Activated B cell treated with CpG ODN at 0.5 μM for 24 hours (primary cell): ENCODE measurements around the gene FSTL4. TPM values are rescaled to one million over a fixed set of nuclear protein-coding genes. Genes with fewer than 3 reads are reported as not detected.

Source experiments
- ATAC-seq: fragments of 200-7000 bp; cut with Tn5 transposase; one replicate; pipeline ENCODE4 v1.10.0; 2021; ENCODE audit warnings: low read depth, mild to moderate bottlenecking, moderate library complexity
- CTCF ChIA-PET: fragments of 350-600 bp; sonication (Branson Sonifier 250); formaldehyde crosslinking; loops from one replicate; lab custom pipeline; 2021; ENCODE audit warnings: antibody characterized with exemption; lab: Charles Lee
- POLR2A ChIA-PET: fragments of 350-600 bp; sonication (Branson Sonifier 250); formaldehyde crosslinking; loops from one replicate; lab custom pipeline; 2021; ENCODE audit warnings: antibody characterized with exemption; lab: Charles Lee
- DNase-seq: peaks from one replicate; pipeline ENCODE4 v3.0.0; 2022
- H3K27ac Mint-ChIP-seq: one replicate; pipeline ENCODE4 v1.8.0; 2020; ENCODE audit warnings: mixed read lengths
- H3K27me3 Mint-ChIP-seq: one replicate; pipeline ENCODE4 v1.8.0; 2021; ENCODE audit warnings: mixed read lengths
- H3K36me3 Mint-ChIP-seq: one replicate; pipeline ENCODE4 v1.8.0; 2021; ENCODE audit warnings: low read depth, mixed read lengths
- H3K4me1 Mint-ChIP-seq: one replicate; pipeline ENCODE4 v1.8.0; 2021; ENCODE audit warnings: mixed read lengths
- H3K4me3 Mint-ChIP-seq: one replicate; pipeline ENCODE4 v1.8.0; 2020; ENCODE audit warnings: mild to moderate bottlenecking, mixed read lengths
- H3K9me3 Mint-ChIP-seq: one replicate; pipeline ENCODE4 v1.8.0; 2020; ENCODE audit warnings: mixed read lengths
- intact Hi-C: fragments of 100-400 bp; cut with micrococcal nuclease; formaldehyde crosslinking; loops from one replicate; pipeline ENCODE4 v1.15.1; 2024
- total RNA-seq: library from RNA; stranded (reverse); gene quantifications from 2 replicates; pipeline ENCODE4 v1.2.3, GENCODE V29; 2022
- TF ChIP-seq, protein P1 (sequence below): fragments of 200-600 bp; IDR thresholded peaks from one replicate; pipeline ENCODE4 v1.8.0; 2022; ENCODE audit warnings: antibody characterized with exemption, mild to moderate bottlenecking

Gene FSTL4
- total RNA-seq, 1 donor from 2014 or later, result 1.7 TPM

DNA sequence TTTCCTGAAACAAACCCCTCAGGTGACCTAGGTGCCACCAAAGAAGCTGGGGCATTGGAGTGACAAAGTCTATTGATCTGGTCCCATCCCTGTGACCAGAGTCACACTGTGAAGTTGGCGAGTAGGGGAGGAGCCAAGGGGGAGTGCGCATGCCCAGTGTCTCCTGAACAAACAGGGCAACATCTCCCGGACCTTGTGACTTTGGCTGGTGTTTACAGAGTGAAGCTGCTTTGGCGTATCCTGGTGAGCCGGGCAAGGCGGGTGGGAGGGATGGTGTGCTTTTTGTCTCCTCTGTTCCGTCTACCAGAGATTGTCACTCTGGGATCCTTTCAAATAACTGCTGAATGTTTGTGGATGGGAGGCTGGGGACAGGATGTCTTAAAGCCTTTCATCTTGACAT, 356.1 kb downstream of the FSTL4 start:
- intact Hi-C loops, result no loop called here
- POLR2A ChIA-PET, result no interaction called here

DNA sequence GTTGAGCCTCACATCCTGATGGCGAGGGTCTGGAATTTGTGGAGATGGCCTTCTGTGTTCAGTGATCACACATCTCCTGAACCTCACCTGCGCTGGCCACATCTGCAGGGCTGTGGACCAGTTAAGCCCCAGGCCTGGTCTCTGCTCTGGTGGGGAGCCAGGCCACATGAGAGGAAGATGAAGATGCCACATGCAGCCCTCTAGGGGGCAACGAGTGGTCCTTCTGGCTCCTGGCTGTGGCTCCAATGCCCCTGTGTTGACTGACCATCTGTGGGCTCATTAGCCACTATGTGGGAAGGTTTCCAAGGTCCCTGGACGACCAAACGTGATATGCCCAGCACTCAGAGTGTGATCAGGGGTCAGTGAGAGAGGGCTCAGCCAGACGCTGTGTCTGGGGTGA, 357.5 kb downstream of the FSTL4 start:
- intact Hi-C loops, result no loop called here
- TF ChIP-seq, protein P1, sequence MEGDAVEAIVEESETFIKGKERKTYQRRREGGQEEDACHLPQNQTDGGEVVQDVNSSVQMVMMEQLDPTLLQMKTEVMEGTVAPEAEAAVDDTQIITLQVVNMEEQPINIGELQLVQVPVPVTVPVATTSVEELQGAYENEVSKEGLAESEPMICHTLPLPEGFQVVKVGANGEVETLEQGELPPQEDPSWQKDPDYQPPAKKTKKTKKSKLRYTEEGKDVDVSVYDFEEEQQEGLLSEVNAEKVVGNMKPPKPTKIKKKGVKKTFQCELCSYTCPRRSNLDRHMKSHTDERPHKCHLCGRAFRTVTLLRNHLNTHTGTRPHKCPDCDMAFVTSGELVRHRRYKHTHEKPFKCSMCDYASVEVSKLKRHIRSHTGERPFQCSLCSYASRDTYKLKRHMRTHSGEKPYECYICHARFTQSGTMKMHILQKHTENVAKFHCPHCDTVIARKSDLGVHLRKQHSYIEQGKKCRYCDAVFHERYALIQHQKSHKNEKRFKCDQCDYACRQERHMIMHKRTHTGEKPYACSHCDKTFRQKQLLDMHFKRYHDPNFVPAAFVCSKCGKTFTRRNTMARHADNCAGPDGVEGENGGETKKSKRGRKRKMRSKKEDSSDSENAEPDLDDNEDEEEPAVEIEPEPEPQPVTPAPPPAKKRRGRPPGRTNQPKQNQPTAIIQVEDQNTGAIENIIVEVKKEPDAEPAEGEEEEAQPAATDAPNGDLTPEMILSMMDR, result no peak
- Mint-ChIP-seq H3K4me3 (no peak overlapping the region), H3K27ac (no peak overlapping the region), H3K36me3 (no peaks in the 10 kb centered on the region), H3K27me3 (peaks cover 2% of the 10 kb centered on the region), H3K9me3 (no peaks in the 10 kb centered on the region), H3K4me1 (no peaks in the 10 kb centered on the region)
- no peak for ATAC-seq
- CTCF ChIA-PET, result no interaction called here
- DNase-seq, result no peak
- POLR2A ChIA-PET, result no interaction called here

More for the DNA sequence above, 356.1 kb downstream of the FSTL4 start:
- H3K36me3 Mint-ChIP-seq, result no peaks in the 10 kb centered on the region
- H3K4me1 Mint-ChIP-seq, result no peaks in the 10 kb centered on the region
- peaks cover 2% of the 10 kb centered on the region for H3K27me3 Mint-ChIP-seq
- CTCF ChIA-PET, result no interaction called here
- no peak overlapping the region for H3K27ac Mint-ChIP-seq
- no peaks in the 10 kb centered on the region for H3K9me3 Mint-ChIP-seq
- ATAC-seq (no peak), DNase-seq (no peak)
- no peak overlapping the region for H3K4me3 Mint-ChIP-seq
- TF ChIP-seq, protein P1, result no peak

DNA sequence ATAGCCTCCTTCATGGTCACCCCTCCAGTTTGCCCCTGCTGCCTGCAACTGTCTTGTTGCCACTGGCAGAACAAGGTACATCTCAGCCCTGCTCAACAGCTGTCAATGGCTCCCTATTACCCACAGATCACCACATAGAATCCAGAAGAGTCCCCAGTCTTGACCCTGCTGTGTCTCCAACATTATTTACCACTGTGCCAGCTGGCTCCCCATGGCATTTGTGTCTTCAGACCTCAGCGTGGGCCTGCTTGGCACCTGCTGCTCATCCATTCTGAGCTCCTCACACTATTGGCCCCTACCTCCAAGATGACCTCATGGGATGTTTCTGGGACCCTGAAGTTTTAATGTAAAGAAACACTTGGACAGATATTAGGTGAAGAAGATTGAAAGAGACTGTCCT, 358.7 kb downstream of the FSTL4 start:
- Mint-ChIP-seq H3K4me1 (no peaks in the 10 kb centered on the region), H3K36me3 (no peaks in the 10 kb centered on the region), H3K27me3 (no peaks in the 10 kb centered on the region), H3K4me3 (no peak overlapping the region), H3K9me3 (no peaks in the 10 kb centered on the region), H3K27ac (no peak overlapping the region)
- intact Hi-C loops, result no loop called here
- ChIA-PET CTCF (no interaction called here), POLR2A (no interaction called here)
- TF ChIP-seq, protein P1, result no peak
- DNase-seq (no peak), ATAC-seq (no peak)

DNA sequence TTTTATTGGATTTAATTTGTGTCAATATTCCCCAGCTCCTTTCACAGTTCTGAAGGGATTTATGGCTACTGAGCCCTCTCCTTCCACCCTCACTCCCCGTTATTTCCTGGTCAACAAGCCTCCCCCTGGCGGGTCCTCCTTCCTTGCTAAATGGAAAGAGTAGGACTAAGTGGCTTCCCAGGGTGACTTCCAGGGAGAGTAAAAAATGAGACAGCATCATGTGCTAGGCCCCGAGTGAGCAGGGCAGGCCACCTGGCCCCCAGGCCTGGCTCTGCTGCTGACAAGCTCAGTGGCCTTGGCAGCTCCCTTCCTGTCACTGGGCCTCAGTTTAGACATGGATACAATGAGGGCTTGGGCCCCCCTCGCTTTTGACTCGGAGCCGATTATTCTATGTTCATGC, 359.3 kb downstream of the FSTL4 start:
- TF ChIP-seq, protein P1, result no peak
- CTCF ChIA-PET, result no interaction called here
- H3K4me1 Mint-ChIP-seq, result no peaks in the 10 kb centered on the region

DNA sequence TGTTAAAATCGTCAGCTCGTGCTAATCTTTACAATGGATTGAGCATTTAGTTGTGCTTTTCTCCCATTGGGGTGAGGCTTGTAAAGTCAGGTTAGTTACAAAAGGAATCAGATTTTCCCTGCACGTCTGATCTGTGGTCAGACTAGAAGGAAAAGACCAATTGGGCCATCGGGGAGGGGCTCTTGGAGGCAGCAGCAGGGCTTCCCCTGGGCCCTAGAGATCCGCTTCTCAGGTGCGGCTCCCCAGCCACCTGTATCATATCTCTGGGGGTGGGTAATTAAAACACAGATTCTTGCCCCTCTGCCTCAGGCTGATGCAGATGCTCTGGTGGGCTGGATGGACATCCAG, 360.2 kb downstream of the FSTL4 start:
- TF ChIP-seq, protein P1, result no peak
- DNase-seq, result no peak
- Mint-ChIP-seq H3K9me3 (no peaks in the 10 kb centered on the region), H3K27ac (no peak overlapping the region), H3K4me1 (no peaks in the 10 kb centered on the region), H3K27me3 (no peaks in the 10 kb centered on the region), H3K4me3 (no peak overlapping the region), H3K36me3 (no peaks in the 10 kb centered on the region)
- no peak for ATAC-seq
- POLR2A ChIA-PET, result no interaction called here
- CTCF ChIA-PET, result no interaction called here
- intact Hi-C loops, result no loop called here

More for the DNA sequence above, 359.3 kb downstream of the FSTL4 start:
- intact Hi-C loops, result no loop called here
- POLR2A ChIA-PET, result no interaction called here
- Mint-ChIP-seq H3K36me3 (no peaks in the 10 kb centered on the region), H3K27ac (no peak overlapping the region), H3K27me3 (no peaks in the 10 kb centered on the region), H3K4me3 (no peak overlapping the region), H3K9me3 (no peaks in the 10 kb centered on the region)
- DNase-seq, result no peak
- no peak for ATAC-seq
